ENCODE results near the gene ZNHIT6.
"Not testable (repeated sequence)": the region's sequence is repeated elsewhere in the genome, so short reads cannot be mapped to it uniquely, and the experiment has no call there.

The ZNHIT6 gene

DNA sequence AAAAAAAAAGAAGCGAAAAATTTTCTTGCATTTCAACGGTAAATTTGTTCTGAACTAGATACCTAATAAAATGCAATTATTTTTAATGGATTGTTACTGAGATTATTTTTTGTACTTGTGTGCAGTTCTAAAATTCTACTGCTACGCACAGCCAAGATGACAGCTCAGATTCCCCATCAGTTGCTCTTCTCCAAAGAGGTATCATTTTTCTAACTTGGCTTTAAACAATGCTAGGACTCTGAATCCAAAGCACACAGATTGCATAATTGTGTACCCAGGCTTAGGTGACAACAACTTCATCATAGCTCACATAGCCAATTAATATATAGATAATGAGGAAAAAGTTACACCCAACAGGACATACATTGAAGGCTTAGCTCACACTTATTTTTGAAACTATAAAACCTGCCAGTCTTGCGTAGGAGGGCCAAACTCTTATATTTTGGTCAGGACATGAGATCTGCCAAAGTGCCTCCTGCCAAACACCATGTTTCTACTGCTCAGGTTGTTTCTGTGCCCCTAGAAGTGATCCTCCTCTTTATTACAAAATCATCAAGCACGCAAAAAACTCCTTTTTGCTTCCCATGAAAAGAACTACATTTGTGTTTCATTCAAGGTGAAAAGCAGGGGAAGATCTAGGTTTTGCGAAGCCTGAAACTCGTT, 10.6 kb upstream of the ZNHIT6 start:
- H3K4me3 ChIP-seq (ENCODE audit: low read length): no peak overlapping the region
- DNase-seq (ENCODE audit: low read depth): no peak
- TF ChIP-seq, protein P1, sequence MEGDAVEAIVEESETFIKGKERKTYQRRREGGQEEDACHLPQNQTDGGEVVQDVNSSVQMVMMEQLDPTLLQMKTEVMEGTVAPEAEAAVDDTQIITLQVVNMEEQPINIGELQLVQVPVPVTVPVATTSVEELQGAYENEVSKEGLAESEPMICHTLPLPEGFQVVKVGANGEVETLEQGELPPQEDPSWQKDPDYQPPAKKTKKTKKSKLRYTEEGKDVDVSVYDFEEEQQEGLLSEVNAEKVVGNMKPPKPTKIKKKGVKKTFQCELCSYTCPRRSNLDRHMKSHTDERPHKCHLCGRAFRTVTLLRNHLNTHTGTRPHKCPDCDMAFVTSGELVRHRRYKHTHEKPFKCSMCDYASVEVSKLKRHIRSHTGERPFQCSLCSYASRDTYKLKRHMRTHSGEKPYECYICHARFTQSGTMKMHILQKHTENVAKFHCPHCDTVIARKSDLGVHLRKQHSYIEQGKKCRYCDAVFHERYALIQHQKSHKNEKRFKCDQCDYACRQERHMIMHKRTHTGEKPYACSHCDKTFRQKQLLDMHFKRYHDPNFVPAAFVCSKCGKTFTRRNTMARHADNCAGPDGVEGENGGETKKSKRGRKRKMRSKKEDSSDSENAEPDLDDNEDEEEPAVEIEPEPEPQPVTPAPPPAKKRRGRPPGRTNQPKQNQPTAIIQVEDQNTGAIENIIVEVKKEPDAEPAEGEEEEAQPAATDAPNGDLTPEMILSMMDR (IDR thresholded peaks at IDR 0.05; ENCODE audit: insufficient read depth, low read depth, low read length, missing control alignments): no peak

DNA sequence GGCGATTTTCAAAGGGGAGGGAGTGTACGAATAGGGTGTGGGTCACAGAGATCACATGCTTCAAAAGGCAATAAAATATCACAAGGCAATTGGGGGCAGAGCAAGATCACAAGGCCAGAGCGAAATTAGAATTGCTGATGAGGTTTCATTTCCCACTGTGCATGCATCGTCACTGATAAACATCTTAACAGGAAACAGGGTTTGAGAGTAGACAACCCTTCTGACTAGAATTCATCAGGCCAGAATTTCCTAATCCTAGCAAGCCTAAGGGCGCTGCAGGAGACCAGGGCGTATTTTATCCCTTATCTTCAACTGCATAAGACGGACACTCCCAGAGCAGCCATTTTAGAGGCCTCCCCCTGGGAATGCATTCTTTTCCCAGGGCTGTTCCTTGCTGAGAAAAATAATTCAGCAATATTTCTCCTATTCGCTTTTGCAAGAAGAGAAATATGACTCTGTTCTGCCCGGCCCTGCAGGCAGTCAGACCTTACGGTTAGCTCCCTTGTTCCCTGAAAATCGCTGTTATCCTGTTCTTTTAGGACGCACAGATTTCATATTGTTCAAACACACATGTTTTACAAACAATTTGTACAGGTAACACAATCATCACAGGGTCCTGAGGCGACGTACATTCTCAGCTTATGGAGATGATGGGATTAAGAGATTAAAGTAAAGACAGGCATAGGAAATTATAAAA, 6.3 kb upstream of the ZNHIT6 start:
- not testable (repeated sequence) for H3K4me3 ChIP-seq (ENCODE audit: low read length); DNase-seq (ENCODE audit: low read depth)

DNA sequence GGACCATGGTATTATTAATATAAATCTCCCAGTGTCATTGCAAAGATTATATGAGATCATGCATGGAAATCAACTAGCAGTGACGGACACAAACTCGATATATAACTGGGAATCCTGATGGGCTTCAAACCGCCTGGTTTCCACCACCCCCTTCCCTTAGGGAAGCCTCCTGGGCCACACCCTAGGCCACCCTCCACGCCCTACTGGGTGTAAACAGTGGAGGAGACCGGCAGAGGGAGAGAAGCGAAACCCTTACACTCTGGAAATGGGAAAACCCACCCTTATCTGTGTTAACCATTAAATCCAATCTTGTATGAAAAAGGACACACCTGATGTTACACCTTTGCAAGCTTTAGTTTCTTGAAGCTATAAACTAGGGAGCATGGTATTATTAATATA, 595 bp upstream of the ZNHIT6 start:
- DNase-seq (ENCODE audit: low read depth): no peak
- TF ChIP-seq, protein P1 (IDR thresholded peaks at IDR 0.05; ENCODE audit: insufficient read depth, low read depth, low read length, missing control alignments): no peak
- H3K4me3 ChIP-seq (ENCODE audit: low read length): peak overlapping the region; percentile 91

DNA sequence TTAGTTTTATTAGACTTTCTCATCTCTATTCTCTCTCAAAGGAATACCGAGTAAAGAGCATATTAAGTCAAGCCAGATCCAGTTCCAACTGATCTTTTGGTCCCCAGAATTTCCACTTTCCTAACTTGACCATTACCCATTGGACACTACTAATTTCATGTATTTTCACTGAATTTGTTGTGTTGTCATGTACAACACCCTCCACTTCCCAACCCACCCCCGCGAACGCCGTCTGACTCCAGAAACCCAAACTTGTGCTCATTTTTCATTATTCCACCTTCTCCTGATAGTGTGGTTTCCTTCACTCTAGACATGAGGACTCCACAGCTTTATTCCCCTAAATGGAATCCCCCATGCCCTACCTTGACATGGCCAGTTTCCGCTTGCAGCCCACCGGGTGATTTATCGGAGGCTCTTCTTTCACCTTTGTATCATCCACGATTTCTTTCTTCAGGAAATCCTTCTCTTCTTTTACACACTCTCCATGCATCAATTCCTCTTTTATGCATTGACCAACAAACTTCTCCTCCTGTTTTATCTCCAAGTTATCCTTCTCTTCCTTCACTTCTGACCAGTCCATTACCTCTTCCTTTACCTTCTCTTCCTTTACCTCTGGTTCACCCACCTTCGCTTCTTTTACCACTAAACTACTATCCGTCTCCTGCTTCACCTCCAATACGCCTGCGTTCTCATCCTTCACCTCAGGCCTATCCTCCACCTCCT, 805 bp downstream of the ZNHIT6 start:
- no peak for DNase-seq (ENCODE audit: low read depth)
- peak overlapping the region; percentile 91 for H3K4me3 ChIP-seq (ENCODE audit: low read length)
- TF ChIP-seq, protein P1 (IDR thresholded peaks at IDR 0.05; ENCODE audit: insufficient read depth, low read depth, low read length, missing control alignments): no peak

DNA sequence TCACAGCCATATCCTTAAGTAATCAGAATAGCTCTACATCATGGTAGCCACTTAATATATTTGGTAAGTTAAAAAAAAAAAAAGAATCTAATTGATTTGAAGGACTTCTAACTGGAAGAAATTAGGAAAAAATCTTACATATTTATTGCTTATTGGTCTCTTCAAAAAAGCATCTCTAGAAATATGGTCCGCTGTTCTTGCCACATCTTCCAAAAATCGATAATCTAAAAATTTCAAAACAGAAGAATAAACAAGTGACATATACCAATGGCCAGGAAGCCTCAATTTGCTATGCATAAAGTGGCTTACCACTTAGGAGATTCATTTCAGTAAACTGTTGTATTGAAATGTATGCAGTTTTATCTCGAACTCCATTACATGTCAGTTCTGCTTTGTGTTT, 2.3 kb downstream of the ZNHIT6 start:
- TF ChIP-seq, protein P1 (IDR thresholded peaks at IDR 0.05; ENCODE audit: insufficient read depth, low read depth, low read length, missing control alignments): no peak
- no peak for DNase-seq (ENCODE audit: low read depth)
- H3K4me3 ChIP-seq (ENCODE audit: low read length): no peak overlapping the region

DNA sequence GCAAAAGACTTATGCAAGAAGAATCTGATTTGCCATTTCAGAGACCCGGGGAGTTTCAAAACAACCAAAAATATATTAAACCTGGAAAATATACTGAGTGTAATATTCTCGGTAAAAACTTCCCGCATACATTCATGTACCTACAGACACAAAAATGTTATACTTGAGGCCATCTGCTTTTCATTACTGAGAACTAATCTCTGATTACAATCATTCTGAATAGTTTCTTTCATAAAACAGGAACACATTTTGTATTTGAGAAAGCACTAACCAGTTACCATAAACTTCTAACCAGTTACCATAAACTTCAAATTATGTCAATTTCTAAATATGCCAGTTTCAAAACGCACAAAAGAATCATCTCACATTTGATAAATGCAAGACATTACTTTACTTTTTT, 7.8 kb downstream of the ZNHIT6 start:
- no peak overlapping the region for H3K4me3 ChIP-seq (ENCODE audit: low read length)
- no peak for DNase-seq (ENCODE audit: low read depth)
- TF ChIP-seq, protein P1 (IDR thresholded peaks at IDR 0.05; ENCODE audit: insufficient read depth, low read depth, low read length, missing control alignments): no peak

DNA sequence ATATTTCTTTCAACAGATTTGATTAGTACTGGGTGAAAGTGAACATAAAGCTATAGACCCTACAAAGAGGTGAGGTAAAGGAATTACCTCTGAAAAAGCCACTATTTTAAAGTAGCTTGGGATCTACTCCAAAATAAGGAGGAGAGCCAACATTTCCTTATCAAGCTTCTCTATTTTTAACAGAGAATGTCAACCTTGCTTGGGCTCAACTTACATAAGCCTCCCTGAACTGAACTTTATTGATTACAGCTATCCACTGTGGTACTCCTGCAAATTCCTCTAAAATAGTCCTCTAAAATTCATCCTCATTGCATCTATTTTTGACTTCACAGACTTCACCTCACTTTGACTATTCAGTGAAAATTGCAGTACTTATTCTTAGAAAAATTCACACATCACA, 10.3 kb downstream of the ZNHIT6 start:
- no peak overlapping the region for H3K4me3 ChIP-seq (ENCODE audit: low read length)
- TF ChIP-seq, protein P1 (IDR thresholded peaks at IDR 0.05; ENCODE audit: insufficient read depth, low read depth, low read length, missing control alignments): no peak
- DNase-seq (ENCODE audit: low read depth): no peak
